NCI-H446 (cell line): ENCODE results near the gene KLK13.
A peak's percentile ranks its signal among the peaks of the same experiment; 100 is the strongest.

Experiments
- DNase-seq, 2 experiments: peaks; one replicate each; lab custom pipeline; 2025; lab: John Stamatoyannopoulos, UW

The KLK13 gene

DNA sequence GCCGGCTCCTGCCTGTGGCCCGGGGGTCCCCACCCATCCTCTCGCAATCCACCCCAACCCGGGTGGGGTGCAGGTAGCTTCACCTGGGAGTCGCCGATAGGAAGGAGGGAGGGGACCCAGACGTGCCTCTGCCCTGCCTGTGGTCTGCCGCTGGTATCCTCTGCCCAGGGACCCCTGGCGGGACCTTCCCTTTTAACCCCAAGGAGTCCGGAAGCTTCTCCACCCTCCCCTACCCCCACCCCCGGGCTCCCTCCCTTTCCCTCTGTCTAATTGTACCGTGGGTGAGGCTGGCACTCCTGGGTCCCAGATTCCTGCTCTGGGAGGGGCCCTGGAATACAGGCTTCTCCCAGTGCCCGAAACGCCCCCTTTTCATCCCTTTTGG, 45.4 kb downstream of the KLK13 start, which contains the start of gene KLK10:
TSS of gene KLK10 (minus strand) at position 166 of the 382 bp plus-strand sequence. CDS start 579 bp downstream, outside the sequence.
- DNase-seq: no peak

DNA sequence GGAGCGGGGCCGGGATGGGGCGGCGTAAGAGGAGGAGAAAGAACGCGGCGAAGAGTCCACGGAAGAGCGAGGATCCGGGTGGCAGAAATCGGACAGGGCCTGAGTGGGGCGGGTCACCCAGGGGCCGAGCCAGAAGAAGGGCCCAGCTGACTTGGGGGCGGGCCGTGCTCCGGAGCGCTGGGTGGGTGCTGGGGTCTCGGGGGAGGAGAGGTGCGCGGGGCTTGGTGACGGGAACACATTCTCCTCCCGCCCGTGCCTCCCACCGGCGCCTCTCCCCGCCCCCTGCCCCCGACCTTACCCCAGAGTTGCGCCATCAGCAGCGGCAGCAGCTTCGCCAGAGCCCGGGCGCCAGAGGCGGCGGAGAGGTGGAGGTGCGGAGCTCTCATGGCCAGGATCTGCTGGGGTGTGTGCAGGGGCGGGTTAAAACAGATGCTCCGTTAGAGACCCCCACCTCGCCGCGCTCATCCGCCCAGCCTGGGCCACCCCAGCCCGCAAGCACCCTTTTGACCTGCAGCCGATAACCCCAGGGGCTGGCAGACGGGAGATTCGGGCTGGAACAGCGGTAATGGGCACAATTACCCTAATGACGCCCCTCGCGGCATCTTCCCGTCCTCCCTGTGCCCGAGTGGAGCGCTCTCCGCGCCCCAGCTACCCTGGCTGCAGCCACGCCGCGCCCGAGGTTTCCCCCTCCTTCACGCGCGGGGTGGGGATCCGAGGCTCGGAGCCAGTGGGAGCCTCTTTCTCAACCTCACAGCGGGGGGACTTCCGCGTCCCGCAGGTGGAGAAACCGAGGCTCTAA, 45.9 kb downstream of the KLK13 start:
- no peak for DNase-seq

DNA sequence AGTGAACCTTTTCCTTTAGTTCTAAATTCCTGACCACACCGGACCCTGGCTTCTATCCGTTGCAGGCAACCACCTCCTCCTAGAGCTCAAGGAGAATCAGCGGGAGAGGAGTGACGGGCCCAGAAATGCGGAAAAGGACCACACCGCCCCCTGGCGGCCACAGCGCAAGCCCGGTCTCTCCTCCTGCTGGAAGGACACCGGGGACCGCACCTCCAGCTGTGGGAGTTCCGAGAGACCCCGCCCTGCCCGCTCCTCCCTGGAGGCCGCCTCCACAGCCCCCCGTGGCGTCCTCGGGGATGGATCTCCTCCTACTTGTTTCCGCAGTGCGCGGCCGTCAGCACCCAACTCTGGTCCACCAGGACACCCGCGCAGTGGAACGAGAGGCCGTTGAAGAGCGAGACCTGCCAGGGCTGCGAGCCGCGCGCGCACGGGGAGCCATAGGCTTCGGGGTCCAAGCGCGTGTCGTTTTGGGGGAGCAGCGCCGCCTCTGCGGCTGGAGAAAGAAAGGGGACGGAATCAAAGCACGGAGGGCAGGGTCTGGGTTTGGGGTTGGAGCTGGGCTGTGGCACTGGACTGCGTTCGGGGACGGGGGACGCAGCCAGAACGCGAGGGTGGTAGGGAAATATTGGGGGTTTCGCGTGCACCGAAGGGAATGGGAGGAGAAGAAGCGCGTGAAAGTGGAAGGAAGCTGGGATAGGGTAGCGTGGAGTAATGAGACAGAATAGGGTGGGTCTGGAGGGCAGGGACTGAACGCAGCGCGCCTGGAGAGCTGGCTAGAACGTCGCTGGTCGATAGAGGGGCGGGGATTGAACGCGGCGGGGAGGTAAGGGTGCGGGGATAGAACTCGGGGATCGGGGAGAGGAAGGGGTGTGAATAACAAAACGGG, 47.9 kb downstream of the KLK13 start:
- peak in 1 of 2 experiments; percentile 5 for DNase-seq

DNA sequence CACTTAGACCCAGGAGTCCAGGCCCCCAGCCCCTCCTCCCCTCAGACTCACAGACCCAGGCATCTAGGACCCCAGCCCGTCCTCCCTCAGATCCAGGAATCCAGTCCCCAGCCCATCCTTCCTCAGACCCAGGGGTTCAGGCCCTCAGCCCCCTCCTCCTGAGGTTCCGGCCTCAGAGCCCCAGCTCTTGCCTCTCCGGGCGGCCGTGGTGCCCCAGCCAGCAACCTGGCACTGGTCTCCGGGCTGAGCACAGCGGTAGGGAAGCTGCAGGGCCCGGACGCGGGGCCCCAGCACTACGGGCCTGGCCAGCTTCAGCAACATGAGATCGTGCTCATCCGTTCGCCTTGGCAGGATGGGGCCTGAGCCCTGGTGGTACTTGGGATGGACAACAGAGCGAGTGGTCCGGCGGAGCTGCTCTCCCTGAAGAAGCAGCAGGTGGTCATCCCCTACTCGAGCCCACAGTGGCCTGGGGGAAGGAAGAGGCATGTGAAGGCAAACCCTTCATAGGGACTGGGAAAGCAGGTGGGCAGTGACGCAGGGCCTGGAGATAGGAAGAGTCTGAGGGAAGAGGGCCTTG, 49.1 kb downstream of the KLK13 start:
- no peak for DNase-seq

DNA sequence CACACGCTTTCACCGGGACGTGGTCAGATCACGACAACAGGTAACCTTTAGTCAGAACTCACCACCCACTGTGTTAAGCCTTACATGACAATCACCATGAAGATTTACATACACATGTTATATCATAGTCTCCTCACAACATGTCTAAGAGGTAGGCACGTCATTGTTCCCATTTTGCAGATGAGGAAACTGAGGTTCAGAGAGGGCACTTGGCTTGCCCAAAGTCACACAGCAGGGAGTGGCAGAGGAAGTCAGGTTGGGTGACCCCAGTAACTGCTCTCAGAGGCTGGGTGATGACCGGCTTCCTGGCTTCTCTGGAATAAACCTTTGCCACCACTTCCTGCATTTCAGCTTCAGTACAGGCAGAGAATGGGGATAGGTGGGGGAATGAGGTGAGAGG, 50.6 kb downstream of the KLK13 start:
- DNase-seq: no peak

DNA sequence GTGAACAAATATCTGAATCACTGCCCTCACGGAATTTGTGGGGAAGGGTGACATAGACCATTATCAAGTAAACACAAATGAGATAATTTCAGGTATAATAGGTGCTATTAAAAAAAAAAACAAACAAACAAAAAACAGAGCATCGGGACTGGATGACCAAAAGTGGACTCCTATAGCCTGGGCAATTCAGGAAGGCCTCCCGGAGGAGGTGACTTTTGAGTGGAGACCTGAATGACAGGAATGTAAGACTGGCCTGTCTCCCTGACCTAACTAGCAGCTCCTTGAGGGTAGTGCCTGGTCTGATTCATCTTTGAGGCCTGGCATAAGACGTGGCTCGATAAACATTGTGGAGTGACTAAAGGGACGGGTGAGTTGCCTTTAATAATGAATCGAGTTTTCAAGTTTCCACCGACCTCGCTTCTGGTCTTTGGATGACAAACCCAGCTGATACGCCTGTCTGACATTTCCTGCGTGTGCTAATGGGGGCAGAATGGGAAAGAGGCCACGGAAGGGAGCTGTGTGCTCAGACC, 52.2 kb downstream of the KLK13 start:
- DNase-seq: no peak

DNA sequence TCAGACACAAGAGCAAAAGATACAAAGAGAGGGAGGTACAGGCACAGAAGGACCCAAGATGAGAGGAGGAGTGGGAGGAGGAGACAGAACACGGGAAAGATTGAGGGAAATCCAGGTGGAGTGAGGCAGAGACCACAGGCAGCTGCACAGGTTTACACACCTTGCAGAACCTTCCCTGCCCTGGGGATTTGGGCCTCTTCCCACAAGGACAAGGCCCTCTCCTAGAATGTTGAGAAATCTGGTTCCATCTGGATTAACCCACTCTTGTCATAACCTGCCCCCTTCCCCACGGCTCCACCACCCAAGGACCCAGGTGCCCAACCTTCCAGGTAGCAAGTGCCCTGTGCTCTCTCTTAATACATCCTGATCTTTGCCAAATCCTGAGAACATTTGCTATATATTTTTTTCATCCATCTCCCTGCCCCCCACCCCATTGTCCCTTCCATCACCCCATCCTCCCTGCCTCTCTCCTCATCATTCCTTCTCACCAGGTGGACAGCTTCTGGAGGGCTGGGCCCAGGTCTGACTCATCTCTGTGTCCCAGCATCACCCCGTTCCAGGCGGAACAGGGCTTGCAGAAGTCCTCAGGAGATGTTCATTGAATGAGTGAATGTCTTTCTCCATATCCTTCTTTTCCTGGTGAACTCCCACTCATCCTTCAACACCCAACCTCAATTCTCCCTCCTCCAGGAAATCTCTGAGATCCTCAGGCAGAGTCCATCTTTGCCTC, 54.7 kb downstream of the KLK13 start:
- no peak for DNase-seq

DNA sequence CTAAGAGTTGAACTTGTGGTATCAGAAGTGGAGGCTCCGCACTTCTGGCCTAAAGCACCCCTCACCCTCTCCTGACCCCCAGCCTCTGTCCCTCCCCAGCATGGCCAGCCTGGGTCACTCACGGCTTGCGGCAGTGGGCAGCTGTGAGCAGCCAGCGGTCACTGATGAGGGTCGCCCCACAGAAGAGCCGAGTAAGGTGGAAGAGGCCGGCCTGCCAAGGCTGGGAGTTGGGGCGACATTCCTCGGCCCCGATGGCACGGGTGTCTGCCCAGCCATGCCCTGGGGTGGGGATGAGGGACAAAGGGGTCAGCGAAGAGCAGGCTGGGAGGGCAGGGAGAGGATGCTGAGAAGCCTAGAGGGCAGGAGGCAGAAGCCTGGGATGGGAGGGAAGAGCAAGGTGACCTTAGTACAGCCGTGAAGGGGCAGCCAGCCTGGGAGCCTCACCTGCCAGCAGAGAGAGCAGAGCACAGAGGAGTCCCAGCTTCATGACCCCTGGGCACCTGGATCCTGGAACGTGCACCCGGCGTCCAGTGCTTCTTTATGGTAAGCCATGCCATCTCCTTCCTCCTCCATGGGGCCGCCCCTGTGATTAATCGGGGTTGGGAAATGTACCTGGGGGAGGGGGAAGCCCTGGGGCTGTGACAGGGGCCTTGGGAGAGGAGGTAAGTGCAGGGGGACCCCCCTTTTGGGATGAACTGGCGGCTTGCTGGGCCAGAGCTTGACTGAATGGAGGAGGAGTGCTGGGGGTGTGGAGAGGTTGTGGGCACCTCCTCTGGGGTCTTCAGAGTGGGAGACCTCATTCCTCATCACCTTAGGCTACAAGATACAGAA, 55.6 kb downstream of the KLK13 start:
- no peak for DNase-seq

DNA sequence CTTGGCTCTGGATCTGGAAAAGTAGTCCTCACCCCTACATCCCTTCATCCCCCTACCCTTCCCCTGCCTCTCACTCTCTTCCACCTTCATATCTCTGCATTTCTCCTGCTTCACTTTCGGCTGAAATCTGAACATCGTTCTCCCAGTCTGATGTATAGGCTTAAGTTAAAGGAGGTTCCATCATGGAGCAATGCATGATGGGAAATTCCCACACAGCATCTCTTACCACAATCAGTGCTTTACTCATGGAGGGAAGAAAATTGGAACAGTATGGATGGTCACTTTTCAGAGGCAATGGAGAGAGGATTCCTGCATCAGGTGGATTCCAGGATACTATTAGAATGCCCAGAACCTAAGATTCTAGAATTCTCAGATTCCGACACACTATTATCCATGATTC, 57.4 kb downstream of the KLK13 start:
- DNase-seq: no peak

DNA sequence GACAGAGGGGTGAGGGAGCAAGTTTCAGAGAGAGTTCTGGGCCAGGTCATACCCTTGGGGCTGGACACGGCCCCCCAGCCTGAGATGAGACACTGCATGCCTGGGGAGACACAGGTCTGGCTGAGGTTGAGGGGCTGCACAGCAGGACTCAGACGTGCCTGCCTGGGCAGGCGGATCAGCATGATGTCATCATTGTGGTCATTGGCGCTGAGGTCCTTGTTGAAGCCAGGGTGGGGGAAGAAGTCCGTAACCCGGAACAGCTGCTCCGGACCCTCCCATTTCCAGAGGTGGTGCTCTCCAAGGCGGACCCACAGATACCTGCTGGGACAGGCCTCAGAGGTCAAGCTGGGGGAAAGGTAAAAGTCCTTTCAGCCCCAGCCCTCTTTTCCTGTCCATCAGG, 58.5 kb downstream of the KLK13 start:
- DNase-seq: no peak
